Measurements from ENCODE around the gene EML6.

EML6 gene

GRCh38 chr2:54885891-54886290, 162.4 kb downstream of the EML6 start:
- Mint-ChIP-seq H3K4me1 (peaks cover 15% of the 10 kb centered on the region), H3K36me3 (ENCODE audit: low read depth) (no peaks in the 10 kb centered on the region), H3K27me3 (ENCODE audit: low read depth) (peaks cover 3% of the 10 kb centered on the region), H3K9me3 (peaks cover 8% of the 10 kb centered on the region), H3K4me3 (no peak overlapping the region), H3K27ac (no peak overlapping the region)
- TF ChIP-seq, protein P1, sequence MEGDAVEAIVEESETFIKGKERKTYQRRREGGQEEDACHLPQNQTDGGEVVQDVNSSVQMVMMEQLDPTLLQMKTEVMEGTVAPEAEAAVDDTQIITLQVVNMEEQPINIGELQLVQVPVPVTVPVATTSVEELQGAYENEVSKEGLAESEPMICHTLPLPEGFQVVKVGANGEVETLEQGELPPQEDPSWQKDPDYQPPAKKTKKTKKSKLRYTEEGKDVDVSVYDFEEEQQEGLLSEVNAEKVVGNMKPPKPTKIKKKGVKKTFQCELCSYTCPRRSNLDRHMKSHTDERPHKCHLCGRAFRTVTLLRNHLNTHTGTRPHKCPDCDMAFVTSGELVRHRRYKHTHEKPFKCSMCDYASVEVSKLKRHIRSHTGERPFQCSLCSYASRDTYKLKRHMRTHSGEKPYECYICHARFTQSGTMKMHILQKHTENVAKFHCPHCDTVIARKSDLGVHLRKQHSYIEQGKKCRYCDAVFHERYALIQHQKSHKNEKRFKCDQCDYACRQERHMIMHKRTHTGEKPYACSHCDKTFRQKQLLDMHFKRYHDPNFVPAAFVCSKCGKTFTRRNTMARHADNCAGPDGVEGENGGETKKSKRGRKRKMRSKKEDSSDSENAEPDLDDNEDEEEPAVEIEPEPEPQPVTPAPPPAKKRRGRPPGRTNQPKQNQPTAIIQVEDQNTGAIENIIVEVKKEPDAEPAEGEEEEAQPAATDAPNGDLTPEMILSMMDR (IDR thresholded peaks at IDR 0.05; ENCODE audit: unreplicated experiment in 3 of 3), result no peak

DNA sequence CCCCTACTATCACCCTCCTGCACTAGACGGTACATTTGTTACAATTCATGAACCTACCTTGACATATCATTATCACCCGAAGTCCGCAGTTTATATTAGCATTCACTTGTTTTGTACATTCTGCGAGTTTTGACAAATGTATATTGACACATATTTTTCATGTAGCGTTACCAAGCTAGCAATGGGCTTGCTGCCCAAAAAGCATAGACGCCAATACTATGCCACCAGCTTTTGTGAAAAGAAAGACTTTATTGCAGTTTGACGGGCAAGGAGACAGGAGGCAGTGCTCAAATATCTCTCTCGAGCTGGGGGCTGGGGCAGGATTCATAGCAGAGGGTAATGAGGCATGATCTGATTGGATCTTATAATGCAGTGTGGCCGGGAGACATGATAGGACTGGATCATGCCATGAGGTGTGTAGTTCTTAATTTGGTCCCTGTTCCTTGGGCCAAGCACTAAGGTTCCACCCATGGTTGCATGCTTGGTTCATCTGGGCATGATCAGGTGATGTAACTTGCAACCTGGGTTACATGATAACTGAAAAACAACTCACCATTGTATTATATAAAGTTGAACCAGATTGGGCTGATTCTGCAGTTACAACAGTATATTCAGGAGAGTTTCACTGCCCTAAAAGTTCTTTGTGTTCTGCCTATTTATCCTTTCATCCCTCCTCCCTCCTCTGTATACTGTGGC, 164.5 kb downstream of the EML6 start:
- no peaks in the 10 kb centered on the region for H3K36me3 Mint-ChIP-seq (ENCODE audit: low read depth)
- peaks cover 3% of the 10 kb centered on the region for H3K27me3 Mint-ChIP-seq (ENCODE audit: low read depth)
- H3K4me1 Mint-ChIP-seq, result peaks cover 8% of the 10 kb centered on the region
- H3K27ac Mint-ChIP-seq, result no peak overlapping the region
- H3K9me3 Mint-ChIP-seq, result peaks cover 8% of the 10 kb centered on the region
- H3K4me3 Mint-ChIP-seq, result no peak overlapping the region
- TF ChIP-seq, protein P1 (IDR thresholded peaks at IDR 0.05; ENCODE audit: unreplicated experiment in 3 of 3), result no peak

DNA sequence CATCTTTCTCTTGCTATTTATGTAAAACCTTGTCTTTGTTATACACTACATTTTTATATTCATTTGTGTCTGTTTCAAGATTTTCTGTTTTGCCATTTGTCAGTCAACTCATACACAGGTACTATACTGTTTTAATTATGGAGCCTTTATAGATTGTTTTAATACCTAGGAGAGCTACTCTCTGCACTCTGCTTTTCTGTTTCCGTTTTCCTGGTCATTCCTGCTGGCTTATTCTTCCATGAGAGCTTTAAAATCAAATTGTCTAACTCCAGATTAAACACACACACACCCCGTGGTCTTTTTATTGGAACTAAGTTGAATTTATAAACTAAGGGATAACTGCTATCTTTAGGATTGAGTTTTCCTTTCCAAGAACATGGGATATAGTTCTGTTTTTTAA, 165.6 kb downstream of the EML6 start:
- Mint-ChIP-seq H3K9me3 (peaks cover 8% of the 10 kb centered on the region), H3K4me1 (peaks cover 4% of the 10 kb centered on the region), H3K4me3 (no peak overlapping the region), H3K27me3 (ENCODE audit: low read depth) (peaks cover 3% of the 10 kb centered on the region), H3K36me3 (ENCODE audit: low read depth) (no peaks in the 10 kb centered on the region), H3K27ac (no peak overlapping the region)
- TF ChIP-seq, protein P1 (IDR thresholded peaks at IDR 0.05; ENCODE audit: unreplicated experiment in 3 of 3), result no peak

- Mint-ChIP-seq H3K4me3 (no peak overlapping the region), H3K36me3 (ENCODE audit: low read depth) (no peaks in the 10 kb centered on the region), H3K27ac (no peak overlapping the region), H3K27me3 (ENCODE audit: low read depth) (no peaks in the 10 kb centered on the region), H3K4me1 (no peaks in the 10 kb centered on the region), H3K9me3 (peaks cover 6% of the 10 kb centered on the region)
- TF ChIP-seq, protein P1 (IDR thresholded peaks at IDR 0.05; ENCODE audit: unreplicated experiment in 3 of 3), result no peak
These were observed 168.4 kb downstream of the EML6 start for GRCh38 chr2:54891909-54892308.

- Mint-ChIP-seq H3K4me1 (peaks cover 13% of the 10 kb centered on the region), H3K9me3 (peaks cover under 1% of the 10 kb centered on the region), H3K36me3 (ENCODE audit: low read depth) (no peaks in the 10 kb centered on the region), H3K27me3 (ENCODE audit: low read depth) (no peaks in the 10 kb centered on the region), H3K27ac (no peak overlapping the region), H3K4me3 (no peak overlapping the region)
- TF ChIP-seq, protein P1 (IDR thresholded peaks at IDR 0.05; ENCODE audit: unreplicated experiment in 3 of 3), result no peak
These were observed 171.0 kb downstream of the EML6 start for GRCh38 chr2:54894467-54894866.

DNA sequence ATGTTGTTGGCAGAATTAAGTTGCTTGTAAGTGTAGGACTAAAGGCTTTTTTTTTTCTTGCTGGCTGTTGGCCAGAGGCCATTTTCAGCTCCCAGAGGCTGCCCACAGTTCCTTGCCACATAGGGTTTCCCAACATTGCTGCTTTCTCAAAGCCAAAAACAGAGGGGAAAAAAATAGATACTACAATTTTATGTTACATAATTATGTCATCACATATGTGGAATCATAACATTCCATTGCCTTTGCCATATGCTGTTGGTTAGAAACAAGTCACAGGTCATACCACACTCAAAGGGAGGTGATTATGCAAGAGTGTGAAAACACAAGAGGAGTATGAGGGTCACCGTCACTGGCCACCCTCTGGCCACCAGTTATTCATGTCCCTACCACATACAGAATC, 172.3 kb downstream of the EML6 start:
- Mint-ChIP-seq H3K4me3 (no peak overlapping the region), H3K27ac (no peak overlapping the region), H3K4me1 (peaks cover 13% of the 10 kb centered on the region)

More for the DNA sequence above, 172.3 kb downstream of the EML6 start:
- Mint-ChIP-seq H3K9me3 (no peaks in the 10 kb centered on the region), H3K36me3 (ENCODE audit: low read depth) (no peaks in the 10 kb centered on the region), H3K27me3 (ENCODE audit: low read depth) (no peaks in the 10 kb centered on the region)
- TF ChIP-seq, protein P1 (IDR thresholded peaks at IDR 0.05; ENCODE audit: unreplicated experiment in 3 of 3), result no peak

Measured in nephron (organoid).